CD14-positive monocyte (primary cell): ENCODE data around the gene C1QTNF1. TPM values are rescaled to one million over a fixed set of nuclear protein-coding genes. Genes with fewer than 3 reads are reported as not detected.

Experiments used
- DNase-seq, 3 donors: peaks; one replicate each; pipeline ENCODE4 v3.0.0-alpha.2; 2011 to 2022
- H2AFZ ChIP-seq: 2 replicates; pipeline ENCODE4 v1.6.0; 2012; ENCODE audit warnings: mild to moderate bottlenecking, low read depth, low read length, inconsistent platforms; ENCODE audit not compliant: insufficient read depth, poor library complexity, severe bottlenecking
- H3K27ac ChIP-seq, 2 donors: 1 replicate in 1 of 2; 2 replicates in 1 of 2; pipeline ENCODE4 v1.5.1; 2012 to 2013; ENCODE audit warnings: low read length in 2 of 2, control low read depth in 1 of 2, inconsistent platforms in 1 of 2, low read depth in 1 of 2, mild to moderate bottlenecking in 1 of 2
- H3K27me3 ChIP-seq, 2 donors: one replicate each; pipeline versions ENCODE4 v1.6.0 to v1.6.1; 2011 to 2013; ENCODE audit warnings: low read length in 2 of 2; ENCODE audit not compliant: control insufficient read depth in 2 of 2, insufficient read depth in 2 of 2
- H3K36me3 ChIP-seq, 2 donors: replicated peaks in 1 of 2; 1 replicate in 1 of 2; 2 replicates in 1 of 2; pipeline versions ENCODE4 v1.5.1 to v1.6.1; 2012 to 2013; ENCODE audit warnings: low read length in 2 of 2, control low read depth in 1 of 2, inconsistent platforms in 1 of 2, mild to moderate bottlenecking in 1 of 2; ENCODE audit not compliant: insufficient read depth in 2 of 2, control insufficient read depth in 1 of 2
- H3K4me1 ChIP-seq, 2 donors: 1 replicate in 1 of 2; 2 replicates in 1 of 2; pipeline versions ENCODE4 v1.5.1 to v1.6.1; 2012 to 2013; ENCODE audit warnings: low read length in 2 of 2, control low read depth in 1 of 2, inconsistent platforms in 1 of 2, mild to moderate bottlenecking in 1 of 2, moderate library complexity in 1 of 2; ENCODE audit not compliant: insufficient read depth in 2 of 2, control insufficient read depth in 1 of 2
- H3K4me2 ChIP-seq: replicated peaks from 2 replicates; pipeline ENCODE3; 2012; ENCODE audit warnings: low read length, moderate library complexity, mild to moderate bottlenecking; ENCODE audit not compliant: poor library complexity, severe bottlenecking; ENCODE audit errors: extremely low read depth
- H3K4me3 ChIP-seq, 3 experiments: fragments of 200-600 bp in 1 of 3; sonication (generic) in 1 of 3; replicated peaks in 1 of 3; 1 replicate in 2 of 3; 2 replicates in 1 of 3; pipeline ENCODE4 v1.5.1; 2011 to 2013; ENCODE audit warnings: low read length in 3 of 3, mild to moderate bottlenecking in 3 of 3, control low read depth in 2 of 3, low read depth in 2 of 3, inconsistent platforms in 1 of 3, moderate library complexity in 1 of 3
- H3K79me2 ChIP-seq: 2 replicates; pipeline ENCODE4 v1.6.0; 2012; ENCODE audit warnings: mild to moderate bottlenecking, control low read depth, inconsistent platforms, low read length, moderate library complexity; ENCODE audit not compliant: insufficient read depth
- H3K9ac ChIP-seq: 2 replicates; pipeline ENCODE4 v1.6.0; 2017; ENCODE audit warnings: low read length, mild to moderate bottlenecking; ENCODE audit not compliant: insufficient read depth, poor library complexity, severe bottlenecking
- H3K9me3 ChIP-seq, 2 donors: replicated peaks in 1 of 2; 1 replicate in 1 of 2; 2 replicates in 1 of 2; pipeline versions ENCODE4 v1.5.1 to v1.6.1; 2012 to 2013; ENCODE audit warnings: low read length in 2 of 2, control low read depth in 1 of 2; ENCODE audit not compliant: control insufficient read depth in 1 of 2, insufficient read depth in 1 of 2
- H4K20me1 ChIP-seq: 2 replicates; pipeline ENCODE4 v1.6.0; 2012; ENCODE audit warnings: mild to moderate bottlenecking, low read length, control low read depth, moderate library complexity; ENCODE audit not compliant: insufficient read depth
- H3K27ac Mint-ChIP-seq, 7 donors: one replicate each; pipeline ENCODE4 v1.8.0; 2020; ENCODE audit warnings: mild to moderate bottlenecking in 7 of 7, mixed read lengths in 7 of 7, moderate library complexity in 6 of 7, inconsistent platforms in 2 of 7
- H3K27me3 Mint-ChIP-seq, 3 donors: one replicate each; pipeline ENCODE4 v1.8.0; 2021 to 2022; ENCODE audit warnings: low read depth in 3 of 3, mild to moderate bottlenecking in 3 of 3, mixed read lengths in 3 of 3, moderate library complexity in 3 of 3, inconsistent platforms in 1 of 3
- H3K36me3 Mint-ChIP-seq, 2 donors: one replicate each; pipeline ENCODE4 v1.8.0; 2020; ENCODE audit warnings: mixed read lengths in 2 of 2, inconsistent platforms in 1 of 2, mild to moderate bottlenecking in 1 of 2
- H3K4me1 Mint-ChIP-seq: one replicate; pipeline ENCODE4 v1.8.0; 2020; ENCODE audit warnings: mild to moderate bottlenecking, mixed read lengths
- H3K4me3 Mint-ChIP-seq, 2 donors: one replicate each; pipeline ENCODE4 v1.8.0; 2020; ENCODE audit warnings: mild to moderate bottlenecking in 2 of 2, mixed read lengths in 2 of 2, moderate library complexity in 1 of 2
- H3K9me3 Mint-ChIP-seq, 7 donors: one replicate each; pipeline ENCODE4 v1.8.0; 2020 to 2022; ENCODE audit warnings: mixed read lengths in 7 of 7, mild to moderate bottlenecking in 6 of 7, moderate library complexity in 6 of 7, inconsistent platforms in 2 of 7
- CTCF ChIP-seq: fragments of 200-600 bp; IDR thresholded peaks from one replicate; pipeline ENCODE4 v1.8.0; 2022; ENCODE audit warnings: antibody characterized with exemption, mild to moderate bottlenecking
- WGBS: methylation state at CpG from one replicate; pipeline ENCODE4 v1.1.5; 2013; ENCODE audit warnings: missing lambda C conversion rate; ENCODE audit not compliant: insufficient coverage; 5-methylcytosine and 5-hydroxymethylcytosine counted together
- intact Hi-C, 2 donors: fragments of 100-400 bp; cut with micrococcal nuclease; formaldehyde crosslinking; loops; one replicate each; pipeline versions ENCODE4 v1.15.0 to v1.15.1; 2023
- polyA plus RNA-seq, 3 donors: library from polyadenylated mRNA; depleted of rRNA in 1 of 3; unstranded in 2 of 3; stranded (reverse) in 1 of 3; fragments of 300-500 nt in 2 of 3; fragments of >200 nt in 1 of 3; fragmentation: Illumina TruSeq in 2 of 3; gene quantifications; 1 replicate in 2 of 3; 2 replicates in 1 of 3; pipeline ENCODE4 v1.2.3, GENCODE V29; 2012 to 2021

C1QTNF1 gene
- polyA plus RNA-seq, 3 donors: not detected

- H3K4me1 Mint-ChIP-seq: peaks cover 21% of the 10 kb centered on the region
- H3K27ac ChIP-seq: no peak overlapping the region
- no peaks in the 10 kb centered on the region for H3K36me3 ChIP-seq
- no peak overlapping the region for H2AFZ ChIP-seq
- intact Hi-C loops: no loop called here
- no peak for DNase-seq
- H3K9me3 ChIP-seq: no peaks in the 10 kb centered on the region
- H3K27ac Mint-ChIP-seq: no peak overlapping the region
- no CpG with 5 or more reads among the region's 6 CpGs for WGBS
- no peak overlapping the region for H3K4me2 ChIP-seq
- TF ChIP-seq CTCF: no peak
- no peak overlapping the region for H3K9ac ChIP-seq
- H4K20me1 ChIP-seq: no peaks in the 10 kb centered on the region
- H3K27me3 Mint-ChIP-seq: peaks cover 0 to 7% (median 3%) of the 10 kb centered on the region in 3 donors
- H3K79me2 ChIP-seq: peaks cover 13% of the 10 kb centered on the region
- peaks cover 0 to 3% (median 0%) of the 10 kb centered on the region in 7 donors for H3K9me3 Mint-ChIP-seq
- H3K4me3 ChIP-seq: no peak overlapping the region
- peaks cover 20 to 22% of the 10 kb centered on the region in 2 donors for H3K4me1 ChIP-seq
- no peak overlapping the region for H3K4me3 Mint-ChIP-seq
- no peaks in the 10 kb centered on the region for H3K27me3 ChIP-seq
- no peaks in the 10 kb centered on the region for H3K36me3 Mint-ChIP-seq
Measured at GRCh38 chr17:79071161-79071740, 47.3 kb downstream of the C1QTNF1 start.

GRCh38 chr17:79072544-79072943 lies 48.6 kb downstream of the C1QTNF1 start:
- TF ChIP-seq CTCF: no peak
- H3K9me3 ChIP-seq: no peaks in the 10 kb centered on the region
- H3K4me1 ChIP-seq: peaks cover 24 to 26% of the 10 kb centered on the region in 2 donors
- no peak overlapping the region for H3K4me2 ChIP-seq
- intact Hi-C loops: no loop called here
- H3K4me3 ChIP-seq: no peak overlapping the region
- H3K27ac ChIP-seq: no peak overlapping the region
- H3K9ac ChIP-seq: no peak overlapping the region
- H2AFZ ChIP-seq: no peak overlapping the region
- peaks cover 0 to 8% of the 10 kb centered on the region in 2 donors for H3K36me3 ChIP-seq
- peaks cover 8% of the 10 kb centered on the region for H4K20me1 ChIP-seq
- Mint-ChIP-seq H3K27ac (no peak overlapping the region), H3K36me3 (peaks cover 3% of the 10 kb centered on the region in 2 donors), H3K4me1 (peaks cover 27% of the 10 kb centered on the region), H3K4me3 (no peak overlapping the region), H3K27me3 (peaks cover 0 to 4% (median 1%) of the 10 kb centered on the region in 3 donors), H3K9me3 (peaks cover 0 to 3% (median 0%) of the 10 kb centered on the region in 7 donors)
- peaks cover 26% of the 10 kb centered on the region for H3K79me2 ChIP-seq
- no peaks in the 10 kb centered on the region for H3K27me3 ChIP-seq
- no peak for DNase-seq
- 96% methylated on average over 9 of the region's 10 CpGs for WGBS
